Adipocyte (in vitro differentiated cells): ENCODE results near the gene SCART1.
"Not testable (repeated sequence)": the region's sequence is repeated elsewhere in the genome, so short reads cannot be mapped to it uniquely, and the experiment has no call there.

Source experiments
- DNase-seq: peaks from one replicate; pipeline ENCODE4 v3.0.0-alpha.2; 2015; ENCODE audit warnings: low read depth
- H3K27me3 ChIP-seq: replicated peaks from 2 replicates; pipeline ENCODE4 v1.7.0; 2013; ENCODE audit warnings: mild to moderate bottlenecking, low read length, moderate library complexity; ENCODE audit not compliant: control insufficient read depth, insufficient read depth
- H3K36me3 ChIP-seq: 2 replicates; pipeline ENCODE4 v1.7.0; 2013; ENCODE audit warnings: low read length, mild to moderate bottlenecking, moderate library complexity; ENCODE audit not compliant: control insufficient read depth, insufficient read depth, severe bottlenecking
- H3K4me1 ChIP-seq: 2 replicates; pipeline ENCODE4 v1.7.0; 2013; ENCODE audit warnings: mild to moderate bottlenecking, low read length, moderate library complexity; ENCODE audit not compliant: control insufficient read depth, insufficient read depth
- H3K4me3 ChIP-seq: 2 replicates; pipeline ENCODE4 v1.7.0; 2013; ENCODE audit warnings: mild to moderate bottlenecking, low read length, moderate library complexity
- H3K9ac ChIP-seq: 2 replicates; pipeline ENCODE4 v1.7.0; 2013; ENCODE audit warnings: mild to moderate bottlenecking, low read length, moderate library complexity
- H3K9me3 ChIP-seq: 2 replicates; pipeline ENCODE4 v1.7.0; 2013; ENCODE audit warnings: mild to moderate bottlenecking, low read length, moderate library complexity; ENCODE audit not compliant: control insufficient read depth

SCART1 gene

GRCh38 chr10:133515471-133515870 lies 61.7 kb downstream of the SCART1 start:
- Histone ChIP-seq H3K9me3 (peaks cover 7% of the 10 kb centered on the region), H3K4me3 (no peak overlapping the region), H3K36me3 (no peaks in the 10 kb centered on the region), H3K9ac (no peak overlapping the region), H3K27me3 (no peaks in the 10 kb centered on the region), H3K4me1 (peaks cover 16% of the 10 kb centered on the region)
- no peak for DNase-seq

- H3K4me1 ChIP-seq, result peaks cover 18% of the 10 kb centered on the region
- no peaks in the 10 kb centered on the region for H3K36me3 ChIP-seq
- no peak for DNase-seq
- peaks cover 7% of the 10 kb centered on the region for H3K9me3 ChIP-seq
- no peaks in the 10 kb centered on the region for H3K27me3 ChIP-seq
- no peak overlapping the region for H3K9ac ChIP-seq
- H3K4me3 ChIP-seq, result no peak overlapping the region
These were observed 62.3 kb downstream of the SCART1 start for GRCh38 chr10:133516057-133516456.

- not testable (repeated sequence) for H3K4me1 ChIP-seq, H3K4me3 ChIP-seq, DNase-seq, H3K27me3 ChIP-seq, H3K9ac ChIP-seq, H3K36me3 ChIP-seq
- H3K9me3 ChIP-seq, result peaks cover 10% of the 10 kb centered on the region
These were observed 64.8 kb downstream of the SCART1 start for GRCh38 chr10:133518517-133518916.
